ENCODE results near the gene TMEM245.

GRCh38 chr9:109110329-109111021, 9.3 kb downstream of the TMEM245 start:
- TF ChIP-seq CTCF (IDR thresholded peaks at IDR 0.05) (no peak), POLR2A (IDR thresholded peaks at IDR 0.05) (peak in 1 of 2 donors; percentile 30)
